GM23248 (cell line): ENCODE results near the gene ALKBH3. TPM values are rescaled to one million over a fixed set of nuclear protein-coding genes. Genes with fewer than 3 reads are reported as not detected.

Experiments used
- DNase-seq: peaks from one replicate; pipeline ENCODE4 v3.0.0-alpha.2; 2015
- H2AFZ ChIP-seq: fragments of 200-600 bp; sonication (generic); 2 replicates; pipeline ENCODE4 v1.6.1; 2016; ENCODE audit warnings: antibody characterized with exemption
- H3F3A ChIP-seq: fragments of 200-600 bp; sonication (generic); 2 replicates; pipeline ENCODE4 v1.6.1; 2016; ENCODE audit warnings: mild to moderate bottlenecking, antibody characterized with exemption, mixed run types; ENCODE audit not compliant: insufficient read depth
- H3K27ac ChIP-seq: fragments of 200-600 bp; sonication (generic); 2 replicates; pipeline ENCODE4 v1.5.1; 2016; ENCODE audit warnings: mild to moderate bottlenecking
- H3K27me3 ChIP-seq: fragments of 200-600 bp; sonication (generic); replicated peaks from 2 replicates; pipeline ENCODE4 v1.6.1; 2016; ENCODE audit warnings: mild to moderate bottlenecking; ENCODE audit not compliant: insufficient read depth
- H3K36me3 ChIP-seq: fragments of 200-600 bp; sonication (generic); 2 replicates; pipeline ENCODE4 v1.6.1; 2016; ENCODE audit warnings: low read depth, mild to moderate bottlenecking
- H3K4me1 ChIP-seq: fragments of 200-600 bp; sonication (generic); 2 replicates; pipeline ENCODE4 v1.6.1; 2016; ENCODE audit warnings: mild to moderate bottlenecking; ENCODE audit not compliant: insufficient read depth
- H3K4me2 ChIP-seq: fragments of 200-600 bp; sonication (generic); one replicate; pipeline ENCODE4 v1.6.1; 2016; ENCODE audit warnings: mild to moderate bottlenecking; ENCODE audit not compliant: unreplicated experiment
- H3K4me3 ChIP-seq: fragments of 200-600 bp; sonication (generic); 2 replicates; pipeline ENCODE4 v1.5.1; 2016; ENCODE audit warnings: mild to moderate bottlenecking
- H3K79me2 ChIP-seq: fragments of 200-600 bp; sonication (generic); 2 replicates; pipeline ENCODE4 v1.6.1; 2016; ENCODE audit warnings: mild to moderate bottlenecking; ENCODE audit not compliant: insufficient read depth
- H3K9ac ChIP-seq: fragments of 200-600 bp; sonication (generic); 2 replicates; pipeline ENCODE4 v1.6.1; 2016; ENCODE audit warnings: mild to moderate bottlenecking
- H3K9me2 ChIP-seq: fragments of 200-600 bp; sonication (generic); 2 replicates; pipeline ENCODE4 v1.6.1; 2016; ENCODE audit warnings: mixed run types, mild to moderate bottlenecking, moderate library complexity; ENCODE audit not compliant: insufficient read depth
- H3K9me3 ChIP-seq: fragments of 200-600 bp; sonication (generic); one replicate; pipeline ENCODE4 v1.6.1; 2017; ENCODE audit warnings: low read depth
- H4K20me1 ChIP-seq: fragments of 200-600 bp; sonication (generic); 2 replicates; pipeline ENCODE4 v1.6.0; 2016; ENCODE audit not compliant: insufficient read depth
- EZH2 ChIP-seq: fragments of 200-600 bp; sonication (generic); IDR thresholded peaks from 2 replicates; pipeline ENCODE4 v1.6.1; 2018; ENCODE audit warnings: antibody characterized with exemption, mild to moderate bottlenecking; ENCODE audit not compliant: insufficient read depth, poor library complexity, severe bottlenecking
- EZH2phosphoT487 ChIP-seq: fragments of 200-600 bp; sonication (generic); IDR thresholded peaks from 2 replicates; pipeline ENCODE4 v1.6.1; 2018; ENCODE audit warnings: antibody characterized with exemption, moderate library complexity, mild to moderate bottlenecking, low read depth; ENCODE audit not compliant: insufficient read depth
- WGBS, 2 experiments: methylation state at CpG; one replicate each; pipeline ENCODE4 v1.1.6; 2015 to 2017; ENCODE audit warnings: low lambda C conversion rate in 2 of 2, low coverage in 1 of 2; ENCODE audit errors: missing lambda C conversion rate in 2 of 2; 5-methylcytosine and 5-hydroxymethylcytosine counted together
- in situ Hi-C: fragments of 300-500 bp; cut with MboI; formaldehyde crosslinking; loops from 2 replicates; pipeline ENCODE4 v1.15.0; 2020
- polyA plus RNA-seq: library from polyadenylated mRNA; unstranded; fragments of >200 nt; fragmentation: Nextera tagmentation; extraction: Ambion mirVana; gene quantifications from 2 replicates; pipeline ENCODE4 v1.2.1, GENCODE V29; 2016
- total RNA-seq: library from RNA; depleted of rRNA; stranded (reverse); fragments of >200 nt; shearing (Covaris generic); gene quantifications from 2 replicates; pipeline ENCODE4 v1.2.3, GENCODE V29; 2014

The ALKBH3 gene
- total and polyA plus RNA-seq, 2 experiments from 2014 or later, result 29.3 to 36.6 TPM

- peaks cover 23% of the 10 kb centered on the region for H3F3A ChIP-seq
- no peak overlapping the region for H3K4me2 ChIP-seq
- in situ Hi-C loops, result no loop called here
- H2AFZ ChIP-seq, result no peak overlapping the region
- no peaks in the 10 kb centered on the region for H4K20me1 ChIP-seq
- H3K27ac ChIP-seq, result no peak overlapping the region
- H3K36me3 ChIP-seq, result no peaks in the 10 kb centered on the region
- no peak overlapping the region for H3K9ac ChIP-seq
- H3K4me3 ChIP-seq, result no peak overlapping the region
- no peak for DNase-seq
- H3K27me3 ChIP-seq, result no peaks in the 10 kb centered on the region
- TF ChIP-seq EZH2, result no peak
- TF ChIP-seq EZH2phosphoT487, result no peak
- no peaks in the 10 kb centered on the region for H3K9me3 ChIP-seq
- no peaks in the 10 kb centered on the region for H3K79me2 ChIP-seq
- 66 to 70% methylated on average over 12 of the region's 12 CpGs for WGBS, 2 experiments
- H3K9me2 ChIP-seq, result no peaks in the 10 kb centered on the region
- H3K4me1 ChIP-seq, result peaks cover 16% of the 10 kb centered on the region
These were observed 45.4 kb downstream of the ALKBH3 start for GRCh38 chr11:43925932-43926505.

- Histone ChIP-seq H3K79me2 (no peaks in the 10 kb centered on the region), H3K27ac (no peak overlapping the region), H3K27me3 (no peaks in the 10 kb centered on the region), H3K4me2 (no peak overlapping the region), H3K4me3 (no peak overlapping the region), H2AFZ (no peak overlapping the region), H3K9ac (no peak overlapping the region), H3K36me3 (no peaks in the 10 kb centered on the region), H3F3A (peaks cover 17% of the 10 kb centered on the region), H3K4me1 (peaks cover 13% of the 10 kb centered on the region), H3K9me3 (no peaks in the 10 kb centered on the region), H3K9me2 (no peaks in the 10 kb centered on the region), H4K20me1 (no peaks in the 10 kb centered on the region)
- DNase-seq, result no peak
- WGBS, 2 experiments, result 87 to 92% methylated on average over 2 of the region's 2 CpGs
- TF ChIP-seq EZH2phosphoT487, result no peak
- TF ChIP-seq EZH2, result no peak
- in situ Hi-C loops, result no loop called here
These were observed 46.4 kb downstream of the ALKBH3 start for GRCh38 chr11:43927070-43927469.

GRCh38 chr11:43927925-43928707 is 47.5 kb downstream of the ALKBH3 start:
- Histone ChIP-seq H3K4me2 (no peak overlapping the region), H2AFZ (no peak overlapping the region), H3K27me3 (no peaks in the 10 kb centered on the region), H3F3A (peaks cover 11% of the 10 kb centered on the region), H3K79me2 (no peaks in the 10 kb centered on the region), H3K4me3 (no peak overlapping the region), H3K9ac (no peak overlapping the region), H3K27ac (no peak overlapping the region), H3K9me3 (no peaks in the 10 kb centered on the region), H3K36me3 (no peaks in the 10 kb centered on the region), H3K9me2 (no peaks in the 10 kb centered on the region), H4K20me1 (no peaks in the 10 kb centered on the region), H3K4me1 (peaks cover 11% of the 10 kb centered on the region)
- in situ Hi-C loops, result no loop called here
- TF ChIP-seq EZH2 (no peak), EZH2phosphoT487 (no peak)
- DNase-seq, result no peak
- 89% methylated on average over 13 of the region's 13 CpGs for WGBS, 2 experiments

- in situ Hi-C loops, result no loop called here
These were observed 48.1 kb downstream of the ALKBH3 start for GRCh38 chr11:43928721-43929120.

More at GRCh38 chr11:43928721-43929120, 48.1 kb downstream of the ALKBH3 start:
- Histone ChIP-seq H3F3A (peaks cover 5% of the 10 kb centered on the region), H3K4me3 (no peak overlapping the region), H3K27ac (no peak overlapping the region), H3K4me2 (no peak overlapping the region), H4K20me1 (no peaks in the 10 kb centered on the region), H2AFZ (no peak overlapping the region), H3K9me2 (no peaks in the 10 kb centered on the region), H3K4me1 (peaks cover 11% of the 10 kb centered on the region), H3K36me3 (no peaks in the 10 kb centered on the region), H3K79me2 (no peaks in the 10 kb centered on the region), H3K9ac (no peak overlapping the region), H3K27me3 (no peaks in the 10 kb centered on the region), H3K9me3 (no peaks in the 10 kb centered on the region)
- TF ChIP-seq EZH2, result no peak
- no peak for TF ChIP-seq EZH2phosphoT487
- WGBS, 2 experiments, result 90 to 95% methylated on average over 4 of the region's 4 CpGs
- DNase-seq, result no peak
